G401 (cell line): Measurements from ENCODE around the gene CREB5. TPM values are rescaled to one million over a fixed set of nuclear protein-coding genes. Genes with fewer than 3 reads are reported as not detected.
"Not testable (repeated sequence)": the region's sequence is repeated elsewhere in the genome, so short reads cannot be mapped to it uniquely, and the experiment has no call there.

Experiments
- DNase-seq: peaks from one replicate; pipeline ENCODE4 v3.0.0-alpha.2; 2015; ENCODE audit warnings: low spot score
- in situ Hi-C: cut with HindIII; loops from 2 replicates; pipeline ENCODE4 v1.10.0; 2016; ENCODE audit warnings: low sequenced_read_pairs, mixed read lengths
- total RNA-seq: library from RNA; depleted of rRNA; stranded (reverse); fragments of >200 nt; shearing (Covaris generic); gene quantifications from 2 replicates; pipeline ENCODE4 v1.2.3, GENCODE V29; 2014

The CREB5 gene
- total RNA-seq, 1 experiment from 2014 or later = 0.20 TPM

GRCh38 chr7:28766359-28766758, 354.0 kb downstream of the CREB5 start:
- DNase-seq = no peak
- in situ Hi-C loops = no loop called here

- in situ Hi-C loops = no loop called here
- DNase-seq = no peak
Observed at GRCh38 chr7:28767356-28767755, 355.0 kb downstream of the CREB5 start.

- in situ Hi-C loops = no loop called here
Observed at GRCh38 chr7:28768577-28769147, 356.3 kb downstream of the CREB5 start.

GRCh38 chr7:28771906-28772622, 359.7 kb downstream of the CREB5 start:
- in situ Hi-C loops = no loop called here
- DNase-seq = no peak

More at GRCh38 chr7:28768577-28769147, 356.3 kb downstream of the CREB5 start:
- DNase-seq = no peak

GRCh38 chr7:28773423-28774145, 361.3 kb downstream of the CREB5 start:
- no peak for DNase-seq
- in situ Hi-C loops = no loop called here

- in situ Hi-C loops = no loop called here
- DNase-seq = no peak
Observed at GRCh38 chr7:28774261-28774988, 362.1 kb downstream of the CREB5 start.

- DNase-seq = no peak
- in situ Hi-C loops = no loop called here
Observed at GRCh38 chr7:28776463-28777157, 364.3 kb downstream of the CREB5 start.

- in situ Hi-C loops = no loop called here
Observed at GRCh38 chr7:28778786-28779185, 366.5 kb downstream of the CREB5 start.

GRCh38 chr7:28779954-28780353, 367.6 kb downstream of the CREB5 start:
- DNase-seq = no peak
- in situ Hi-C loops = no loop called here

More at GRCh38 chr7:28778786-28779185, 366.5 kb downstream of the CREB5 start:
- no peak for DNase-seq

GRCh38 chr7:28782362-28782761, 370.0 kb downstream of the CREB5 start:
- in situ Hi-C loops = no loop called here
- DNase-seq = no peak

- peak; percentile 14 for DNase-seq
- in situ Hi-C loops = no loop called here
Observed at GRCh38 chr7:28784171-28784902, 372.0 kb downstream of the CREB5 start.

- no peak for DNase-seq
- in situ Hi-C loops = no loop called here
Observed at GRCh38 chr7:28785041-28785995, 373.0 kb downstream of the CREB5 start.

GRCh38 chr7:28786156-28786555, 373.8 kb downstream of the CREB5 start:
- DNase-seq, in situ Hi-C loops: not testable (repeated sequence)

- no peak for DNase-seq
- in situ Hi-C loops = no loop called here
Observed at GRCh38 chr7:28787106-28787505, 374.8 kb downstream of the CREB5 start.

GRCh38 chr7:28790467-28790866, 378.1 kb downstream of the CREB5 start:
- in situ Hi-C loops = no loop called here

GRCh38 chr7:28792858-28793257, 380.5 kb downstream of the CREB5 start:
- no peak for DNase-seq
- in situ Hi-C loops = no loop called here

More at GRCh38 chr7:28790467-28790866, 378.1 kb downstream of the CREB5 start:
- no peak for DNase-seq

- in situ Hi-C loops = no loop called here
- DNase-seq = no peak
Observed at GRCh38 chr7:28793381-28794085, 381.2 kb downstream of the CREB5 start.
